ENCODE results near the gene SORCS2. TPM values are rescaled to one million over a fixed set of nuclear protein-coding genes. Genes with fewer than 3 reads are reported as not detected.

SORCS2 gene
- total RNA-seq, 1 donor from 2014 or later: not detected

GRCh38 chr4:7432531-7433375 lies 240.4 kb downstream of the SORCS2 start:
- intact Hi-C loops (cut with micrococcal nuclease): no loop called here
- H3K9me3 Mint-ChIP-seq: no peaks in the 10 kb centered on the region
- H3K4me3 Mint-ChIP-seq: no peak overlapping the region
- H3K36me3 Mint-ChIP-seq (ENCODE audit: low read depth): no peaks in the 10 kb centered on the region
- H3K4me1 Mint-ChIP-seq (ENCODE audit: low read depth): no peaks in the 10 kb centered on the region
- DNase-seq (ENCODE audit: low spot score): no peak
- no peak overlapping the region for H3K27ac Mint-ChIP-seq
- H3K27me3 Mint-ChIP-seq (ENCODE audit: insufficient read depth): no peaks in the 10 kb centered on the region

DNA sequence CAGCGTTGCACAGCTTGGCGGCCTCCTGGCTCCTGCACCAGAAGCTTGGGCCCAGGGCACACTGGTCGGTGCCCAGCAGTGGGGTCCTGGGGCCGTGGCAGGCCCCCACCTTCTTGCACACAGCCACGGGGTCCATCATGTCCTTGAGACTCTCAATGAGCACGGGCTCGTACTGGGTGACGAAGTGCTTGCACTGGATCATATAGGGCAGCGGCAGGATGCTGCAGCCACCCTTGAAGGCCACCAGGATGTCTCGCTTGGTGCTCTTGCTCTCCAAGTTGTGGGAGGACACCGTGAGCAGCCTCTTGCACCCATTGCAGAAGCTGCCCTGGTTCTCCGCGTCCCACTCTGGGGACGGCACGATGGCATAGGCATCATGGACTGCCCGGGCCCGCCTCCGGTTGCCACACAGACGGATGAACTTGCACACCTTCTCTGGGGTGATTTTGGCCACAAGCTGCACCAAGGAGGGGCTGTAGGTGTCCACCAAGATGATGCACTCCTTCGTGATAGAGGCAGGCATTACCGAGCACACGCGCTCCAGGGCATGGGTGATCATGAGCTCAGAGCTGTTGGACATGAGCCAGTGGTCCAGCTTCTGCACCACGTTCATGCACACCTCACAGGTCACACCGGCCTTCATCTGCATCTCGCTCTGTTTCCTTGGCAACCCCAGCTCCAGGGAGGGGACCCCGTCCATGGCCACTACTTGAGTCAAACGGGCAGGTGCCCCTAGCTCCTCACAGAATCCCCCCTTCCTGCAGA lies 241.2 kb downstream of the SORCS2 start:
- no peaks in the 10 kb centered on the region for H3K4me1 Mint-ChIP-seq (ENCODE audit: low read depth)
- H3K9me3 Mint-ChIP-seq: no peaks in the 10 kb centered on the region
- no peaks in the 10 kb centered on the region for H3K27me3 Mint-ChIP-seq (ENCODE audit: insufficient read depth)
- no peak for DNase-seq (ENCODE audit: low spot score)
- H3K4me3 Mint-ChIP-seq: no peak overlapping the region
- H3K27ac Mint-ChIP-seq: no peak overlapping the region
- no peaks in the 10 kb centered on the region for H3K36me3 Mint-ChIP-seq (ENCODE audit: low read depth)
- intact Hi-C loops (cut with micrococcal nuclease): no loop called here

- no peaks in the 10 kb centered on the region for H3K4me1 Mint-ChIP-seq (ENCODE audit: low read depth)
- H3K36me3 Mint-ChIP-seq (ENCODE audit: low read depth): no peaks in the 10 kb centered on the region
- H3K9me3 Mint-ChIP-seq: no peaks in the 10 kb centered on the region
- H3K4me3 Mint-ChIP-seq: no peak overlapping the region
- no peak overlapping the region for H3K27ac Mint-ChIP-seq
- intact Hi-C loops (cut with micrococcal nuclease): no loop called here
- DNase-seq (ENCODE audit: low spot score): no peak
- no peaks in the 10 kb centered on the region for H3K27me3 Mint-ChIP-seq (ENCODE audit: insufficient read depth)
These were observed 241.9 kb downstream of the SORCS2 start for GRCh38 chr4:7434141-7434765.

- H3K4me3 Mint-ChIP-seq: no peak within 1 kb of the TSS
- H3K36me3 Mint-ChIP-seq (ENCODE audit: low read depth): no peaks in the 10 kb centered on the region
- intact Hi-C loops (cut with micrococcal nuclease): no loop called here
- H3K4me1 Mint-ChIP-seq (ENCODE audit: low read depth): no peaks in the 10 kb centered on the region
- H3K9me3 Mint-ChIP-seq: no peaks in the 10 kb centered on the region
- H3K27ac Mint-ChIP-seq: no peak within 1 kb of the TSS
- DNase-seq (ENCODE audit: low spot score): no peak
- H3K27me3 Mint-ChIP-seq (ENCODE audit: insufficient read depth): no peaks in the 10 kb centered on the region
These were observed 242.4 kb downstream of the SORCS2 start, which contains the start of gene PSAPL1 for GRCh38 chr4:7434766-7435150. Gene PSAPL1, minus strand, starts transcription at chr4:7434930. Its CDS starts 51 bp downstream, at chr4:7434879.

GRCh38 chr4:7435471-7436061 lies 243.2 kb downstream of the SORCS2 start:
- no peaks in the 10 kb centered on the region for H3K36me3 Mint-ChIP-seq (ENCODE audit: low read depth)
- H3K9me3 Mint-ChIP-seq: no peaks in the 10 kb centered on the region
- H3K4me1 Mint-ChIP-seq (ENCODE audit: low read depth): no peaks in the 10 kb centered on the region
- H3K27ac Mint-ChIP-seq: no peak overlapping the region
- H3K4me3 Mint-ChIP-seq: no peak overlapping the region
- intact Hi-C loops (cut with micrococcal nuclease): no loop called here
- no peaks in the 10 kb centered on the region for H3K27me3 Mint-ChIP-seq (ENCODE audit: insufficient read depth)
- no peak for DNase-seq (ENCODE audit: low spot score)

DNA sequence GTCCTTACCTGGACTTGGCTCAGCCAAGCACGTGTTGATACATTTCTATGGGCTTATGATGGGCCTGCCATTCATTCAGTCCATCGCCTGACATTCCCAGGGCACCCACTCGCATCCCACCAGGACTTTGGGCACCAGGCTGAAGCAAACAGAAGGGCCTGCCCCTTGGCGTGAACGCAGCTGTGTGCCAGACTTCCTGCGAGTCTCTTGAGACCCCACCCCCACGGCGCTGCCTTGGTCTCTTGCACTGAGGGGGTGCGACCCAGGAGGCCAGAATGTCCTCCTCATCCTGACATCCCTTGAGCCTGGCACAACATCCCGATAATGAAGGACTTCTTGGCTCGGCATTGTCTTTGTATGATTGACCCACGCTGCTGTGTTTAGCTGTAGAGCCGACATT lies 243.9 kb downstream of the SORCS2 start:
- Mint-ChIP-seq H3K4me1 (ENCODE audit: low read depth) (no peaks in the 10 kb centered on the region), H3K9me3 (no peaks in the 10 kb centered on the region), H3K4me3 (no peak overlapping the region), H3K36me3 (ENCODE audit: low read depth) (no peaks in the 10 kb centered on the region), H3K27ac (no peak overlapping the region), H3K27me3 (ENCODE audit: insufficient read depth) (no peaks in the 10 kb centered on the region)
- no peak for DNase-seq (ENCODE audit: low spot score)
- intact Hi-C loops (cut with micrococcal nuclease): no loop called here

- no peaks in the 10 kb centered on the region for H3K4me1 Mint-ChIP-seq (ENCODE audit: low read depth)
- no peaks in the 10 kb centered on the region for H3K36me3 Mint-ChIP-seq (ENCODE audit: low read depth)
- H3K4me3 Mint-ChIP-seq: no peak overlapping the region
- no peaks in the 10 kb centered on the region for H3K9me3 Mint-ChIP-seq
- no peak for DNase-seq (ENCODE audit: low spot score)
- intact Hi-C loops (cut with micrococcal nuclease): no loop called here
- H3K27ac Mint-ChIP-seq: no peak overlapping the region
- no peaks in the 10 kb centered on the region for H3K27me3 Mint-ChIP-seq (ENCODE audit: insufficient read depth)
These were observed 247.4 kb downstream of the SORCS2 start for GRCh38 chr4:7439699-7440098.

GRCh38 chr4:7441201-7441600 lies 248.9 kb downstream of the SORCS2 start:
- H3K27me3 Mint-ChIP-seq (ENCODE audit: insufficient read depth): no peaks in the 10 kb centered on the region
- H3K27ac Mint-ChIP-seq: no peak overlapping the region
- H3K4me1 Mint-ChIP-seq (ENCODE audit: low read depth): no peaks in the 10 kb centered on the region
- H3K4me3 Mint-ChIP-seq: no peak overlapping the region
- no peaks in the 10 kb centered on the region for H3K36me3 Mint-ChIP-seq (ENCODE audit: low read depth)
- no peak for DNase-seq (ENCODE audit: low spot score)
- intact Hi-C loops (cut with micrococcal nuclease): no loop called here
- H3K9me3 Mint-ChIP-seq: no peaks in the 10 kb centered on the region

GRCh38 chr4:7442574-7443162 lies 250.3 kb downstream of the SORCS2 start:
- no peaks in the 10 kb centered on the region for H3K27me3 Mint-ChIP-seq (ENCODE audit: insufficient read depth)

GRCh38 chr4:7444314-7444713 lies 252.0 kb downstream of the SORCS2 start:
- DNase-seq (ENCODE audit: low spot score): no peak
- Mint-ChIP-seq H3K36me3 (ENCODE audit: low read depth) (no peaks in the 10 kb centered on the region), H3K27ac (no peak overlapping the region), H3K9me3 (no peaks in the 10 kb centered on the region), H3K4me3 (no peak overlapping the region), H3K4me1 (ENCODE audit: low read depth) (no peaks in the 10 kb centered on the region), H3K27me3 (ENCODE audit: insufficient read depth) (no peaks in the 10 kb centered on the region)
- intact Hi-C loops (cut with micrococcal nuclease): no loop called here

More at GRCh38 chr4:7442574-7443162, 250.3 kb downstream of the SORCS2 start:
- intact Hi-C loops (cut with micrococcal nuclease): no loop called here
- H3K36me3 Mint-ChIP-seq (ENCODE audit: low read depth): no peaks in the 10 kb centered on the region
- no peaks in the 10 kb centered on the region for H3K9me3 Mint-ChIP-seq
- H3K27ac Mint-ChIP-seq: no peak overlapping the region
- no peak for DNase-seq (ENCODE audit: low spot score)
- H3K4me1 Mint-ChIP-seq (ENCODE audit: low read depth): no peaks in the 10 kb centered on the region
- no peak overlapping the region for H3K4me3 Mint-ChIP-seq

DNA sequence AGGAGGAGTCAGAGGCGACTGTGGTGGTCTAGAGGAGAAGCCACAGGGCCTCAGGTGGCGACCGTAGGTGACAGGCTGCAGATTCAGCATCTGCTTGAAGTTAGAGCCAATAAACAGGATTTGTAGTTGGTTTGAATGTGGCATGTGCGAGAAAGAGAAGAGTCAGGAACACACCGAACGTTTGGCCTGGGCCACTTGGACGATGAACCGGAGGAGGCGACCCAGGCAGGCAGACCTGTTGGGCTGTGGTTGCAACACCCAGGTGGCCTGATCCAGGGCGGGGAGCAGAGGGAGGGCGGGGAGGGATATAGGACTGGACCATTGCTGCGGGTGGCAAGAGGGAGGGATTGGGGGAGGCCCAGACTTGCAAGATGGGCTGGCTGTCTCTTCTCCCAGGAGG lies 252.4 kb downstream of the SORCS2 start:
- no peaks in the 10 kb centered on the region for H3K9me3 Mint-ChIP-seq

GRCh38 chr4:7447236-7447635 lies 254.9 kb downstream of the SORCS2 start:
- Mint-ChIP-seq H3K27me3 (ENCODE audit: insufficient read depth) (no peaks in the 10 kb centered on the region), H3K9me3 (no peaks in the 10 kb centered on the region), H3K4me3 (no peak overlapping the region), H3K27ac (no peak overlapping the region), H3K4me1 (ENCODE audit: low read depth) (no peaks in the 10 kb centered on the region), H3K36me3 (ENCODE audit: low read depth) (no peaks in the 10 kb centered on the region)
- DNase-seq (ENCODE audit: low spot score): no peak
- intact Hi-C loops (cut with micrococcal nuclease): no loop called here

More for the DNA sequence above, 252.4 kb downstream of the SORCS2 start:
- no peak for DNase-seq (ENCODE audit: low spot score)
- intact Hi-C loops (cut with micrococcal nuclease): no loop called here
- Mint-ChIP-seq H3K4me3 (no peak overlapping the region), H3K36me3 (ENCODE audit: low read depth) (no peaks in the 10 kb centered on the region), H3K27me3 (ENCODE audit: insufficient read depth) (no peaks in the 10 kb centered on the region), H3K4me1 (ENCODE audit: low read depth) (no peaks in the 10 kb centered on the region), H3K27ac (no peak overlapping the region)

Measured in activated T-helper 1 cell treated with anti-CD3 and anti-CD28 coated beads, Interleukin-12 subunit alpha, Interleukin-12 subunit beta, Interleukin-2, Interleukin-4 antibody, amounts not matched to agents 30 ng/mL and 10 ng/mL and 1 ng/mL, durations not matched to agents 14 hours and 24 hours and 36 hours (primary cell).